ENCODE results near the gene DTNB.
"Not testable (repeated sequence)": the region's sequence is repeated elsewhere in the genome, so short reads cannot be mapped to it uniquely, and the experiment has no call there.

Gene DTNB

GRCh38 chr2:25673300-25674076, at the start of gene DTNB:
TSS of gene DTNB (minus strand) at chr2:25673577. CDS start at chr2:25652660, 20,917 bp downstream.
- DNase-seq = peak; percentile 74

- no peak for DNase-seq
These were observed 48.8 kb upstream of the DTNB start for GRCh38 chr2:25722224-25722623.

- DNase-seq = no peak
These were observed 47.2 kb upstream of the DTNB start for GRCh38 chr2:25720575-25720974.

- DNase-seq = no peak
These were observed 41.4 kb upstream of the DTNB start for GRCh38 chr2:25714740-25715139.

- no peak for DNase-seq
These were observed 39.1 kb upstream of the DTNB start for GRCh38 chr2:25712455-25712854.

- DNase-seq = no peak
These were observed 38.4 kb upstream of the DTNB start for GRCh38 chr2:25711675-25712354.

GRCh38 chr2:25710750-25711149, 37.4 kb upstream of the DTNB start:
- no peak for DNase-seq

- DNase-seq = no peak
These were observed 36.0 kb upstream of the DTNB start for GRCh38 chr2:25709349-25709748.

GRCh38 chr2:25707927-25708590, 34.7 kb upstream of the DTNB start:
- DNase-seq = no peak

GRCh38 chr2:25705575-25705974, 32.2 kb upstream of the DTNB start:
- not testable (repeated sequence) for DNase-seq

GRCh38 chr2:25701801-25702200, 28.4 kb upstream of the DTNB start:
- no peak for DNase-seq

- peak; percentile 42 for DNase-seq
These were observed 26.9 kb upstream of the DTNB start for GRCh38 chr2:25700221-25700660.

GRCh38 chr2:25699216-25699615, 25.8 kb upstream of the DTNB start:
- DNase-seq = no peak

GRCh38 chr2:25698752-25699151, 25.4 kb upstream of the DTNB start:
- DNase-seq = peak; percentile 5

GRCh38 chr2:25697559-25698341, 24.4 kb upstream of the DTNB start:
- DNase-seq = no peak

GRCh38 chr2:25692737-25693445, 19.5 kb upstream of the DTNB start:
- DNase-seq = no peak

GRCh38 chr2:25692143-25692542, 18.8 kb upstream of the DTNB start:
- no peak for DNase-seq

- DNase-seq = no peak
These were observed 16.7 kb upstream of the DTNB start for GRCh38 chr2:25690058-25690457.

GRCh38 chr2:25688236-25688635, 14.9 kb upstream of the DTNB start:
- no peak for DNase-seq

- no peak for DNase-seq
These were observed 12.4 kb upstream of the DTNB start for GRCh38 chr2:25685741-25686140.

GRCh38 chr2:25684577-25685473, 11.4 kb upstream of the DTNB start:
- DNase-seq = no peak

Data from CD4-positive, alpha-beta T cell treated with Interleukin-4 for 4 hours (primary cell).